H9 (cell line): ENCODE data around the gene GRK3. TPM values are rescaled to one million over a fixed set of nuclear protein-coding genes. Genes with fewer than 3 reads are reported as not detected.

Experiments used
- DNase-seq: peaks from one replicate; pipeline ENCODE4 v3.0.0-alpha.2; 2017
- H2AFZ ChIP-seq: one replicate; pipeline ENCODE4 v1.6.1; 2013; ENCODE audit warnings: mild to moderate bottlenecking, low read length, control low read depth, moderate library complexity
- H2AK5ac ChIP-seq: 2 replicates; pipeline ENCODE4 v1.6.1; 2013; ENCODE audit warnings: low read length, control low read depth, mixed read lengths; ENCODE audit not compliant: insufficient read length
- H2BK120ac ChIP-seq: one replicate; pipeline ENCODE4 v1.6.1; 2013; ENCODE audit warnings: low read depth, mild to moderate bottlenecking, low read length, control low read depth, inconsistent platforms; ENCODE audit not compliant: poor library complexity, severe bottlenecking
- H2BK12ac ChIP-seq: 2 replicates; pipeline ENCODE4 v1.6.1; 2013; ENCODE audit warnings: low read length, control low read depth, mixed read lengths, low read depth; ENCODE audit not compliant: insufficient read length
- H2BK15ac ChIP-seq: 2 replicates; pipeline ENCODE4 v1.6.1; 2013; ENCODE audit warnings: low read depth, low read length, control low read depth
- H2BK20ac ChIP-seq: one replicate; pipeline ENCODE4 v1.6.1; 2013; ENCODE audit warnings: low read depth, mild to moderate bottlenecking, low read length, control low read depth, inconsistent platforms; ENCODE audit not compliant: poor library complexity, severe bottlenecking
- H2BK5ac ChIP-seq: 2 replicates; pipeline ENCODE4 v1.6.1; 2013; ENCODE audit warnings: low read length, control low read depth, mixed read lengths; ENCODE audit not compliant: insufficient read length
- H3K14ac ChIP-seq: 2 replicates; pipeline ENCODE4 v1.6.1; 2013; ENCODE audit warnings: low read length, control low read depth; ENCODE audit not compliant: insufficient read depth
- H3K18ac ChIP-seq: 2 replicates; pipeline ENCODE4 v1.6.1; 2013; ENCODE audit warnings: low read depth, mild to moderate bottlenecking, mixed read lengths, low read length, control low read depth; ENCODE audit not compliant: insufficient read length
- H3K23ac ChIP-seq: 2 replicates; pipeline ENCODE4 v1.6.1; 2013; ENCODE audit warnings: low read length, control low read depth, mixed read lengths, low read depth; ENCODE audit not compliant: insufficient read length
- H3K23me2 ChIP-seq: 2 replicates; pipeline ENCODE4 v1.6.1; 2013; ENCODE audit warnings: low read depth, mild to moderate bottlenecking, mixed read lengths, low read length, control low read depth; ENCODE audit not compliant: insufficient read length, poor library complexity, severe bottlenecking
- H3K27ac ChIP-seq: 2 replicates; pipeline ENCODE4 v1.5.1; 2013; ENCODE audit warnings: low read length, control low read depth, mixed read lengths, low read depth; ENCODE audit not compliant: insufficient read length
- H3K27me3 ChIP-seq: 2 replicates; pipeline ENCODE4 v1.6.1; 2013; ENCODE audit warnings: low read length, control low read depth, inconsistent platforms; ENCODE audit not compliant: insufficient read depth
- H3K4ac ChIP-seq: 2 replicates; pipeline ENCODE4 v1.6.1; 2013; ENCODE audit warnings: low read depth, mild to moderate bottlenecking, control low read depth, inconsistent platforms, low read length, moderate library complexity
- H3K4me1 ChIP-seq: 2 replicates; pipeline ENCODE4 v1.6.1; 2013; ENCODE audit warnings: low read length, control low read depth, inconsistent platforms; ENCODE audit not compliant: insufficient read depth
- H3K4me2 ChIP-seq: 2 replicates; pipeline ENCODE4 v1.6.1; 2013; ENCODE audit warnings: low read length, control low read depth, mixed read lengths; ENCODE audit not compliant: insufficient read length, insufficient read depth
- H3K56ac ChIP-seq: 2 replicates; pipeline ENCODE4 v1.6.1; 2013; ENCODE audit warnings: low read depth, mild to moderate bottlenecking, mixed read lengths, low read length, control low read depth; ENCODE audit not compliant: insufficient read length
- H3K79me1 ChIP-seq: 2 replicates; pipeline ENCODE4 v1.6.1; 2013; ENCODE audit warnings: low read depth, mild to moderate bottlenecking, moderate library complexity, low read length, control low read depth, inconsistent platforms; ENCODE audit not compliant: insufficient read depth, poor library complexity, severe bottlenecking
- H3K79me2 ChIP-seq: 2 replicates; pipeline ENCODE4 v1.6.1; 2013; ENCODE audit warnings: low read length, control low read depth, inconsistent platforms; ENCODE audit not compliant: insufficient read depth
- H3K9ac ChIP-seq: 2 replicates; pipeline ENCODE4 v1.6.1; 2013; ENCODE audit warnings: low read length, control low read depth, mixed read lengths; ENCODE audit not compliant: insufficient read length; ENCODE audit errors: extremely low read depth
- H3K9me3 ChIP-seq: one replicate; pipeline ENCODE4 v1.6.1; 2013; ENCODE audit warnings: low read depth, low read length, inconsistent platforms; ENCODE audit not compliant: control insufficient read depth
- H3T11ph ChIP-seq: one replicate; pipeline ENCODE4 v1.6.1; 2013; ENCODE audit warnings: mild to moderate bottlenecking, low read length, control low read depth, inconsistent platforms
- H4K20me1 ChIP-seq: one replicate; pipeline ENCODE4 v1.6.1; 2013; ENCODE audit not compliant: control insufficient read depth, insufficient read length, insufficient read depth
- H4K5ac ChIP-seq: 2 replicates; pipeline ENCODE4 v1.6.1; 2013; ENCODE audit warnings: low read depth, mild to moderate bottlenecking, mixed read lengths, low read length, control low read depth; ENCODE audit not compliant: insufficient read length
- H4K8ac ChIP-seq: replicated peaks from 2 replicates; pipeline ENCODE4 v1.6.1; 2013; ENCODE audit warnings: low read length, control low read depth, mixed read lengths, low read depth; ENCODE audit not compliant: insufficient read length
- H4K91ac ChIP-seq: 2 replicates; pipeline ENCODE4 v1.6.1; 2013; ENCODE audit warnings: low read depth, mild to moderate bottlenecking, moderate library complexity, mixed read lengths, low read length, control low read depth; ENCODE audit not compliant: insufficient read length
- H3K27ac Mint-ChIP-seq, 3 experiments: 2 replicates in 2 of 3; 3 replicates in 1 of 3; pipeline ENCODE4 v1.8.0; 2020 to 2021; ENCODE audit warnings: mixed read lengths in 3 of 3, mild to moderate bottlenecking in 1 of 3, moderate library complexity in 1 of 3
- H3K27me3 Mint-ChIP-seq: 2 replicates; pipeline ENCODE4 v1.8.0; 2021; ENCODE audit warnings: low read depth, mild to moderate bottlenecking, moderate library complexity, mixed read lengths
- H3K36me3 Mint-ChIP-seq, 3 experiments: 2 replicates in 2 of 3; 3 replicates in 1 of 3; pipeline ENCODE4 v1.8.0; 2020 to 2021; ENCODE audit warnings: low read depth in 3 of 3, mixed read lengths in 3 of 3; ENCODE audit not compliant: insufficient read depth in 1 of 3
- H3K4me1 Mint-ChIP-seq, 2 experiments: 2 replicates each; pipeline ENCODE4 v1.8.0; 2020; ENCODE audit warnings: mixed read lengths in 2 of 2
- H3K4me3 Mint-ChIP-seq, 2 experiments: 2 replicates in 1 of 2; 3 replicates in 1 of 2; pipeline ENCODE4 v1.8.0; 2020 to 2021; ENCODE audit warnings: mild to moderate bottlenecking in 2 of 2, mixed read lengths in 2 of 2, moderate library complexity in 1 of 2
- H3K9me3 Mint-ChIP-seq, 2 experiments: 2 replicates in 1 of 2; 3 replicates in 1 of 2; pipeline ENCODE4 v1.8.0; 2020; ENCODE audit warnings: mild to moderate bottlenecking in 2 of 2, mixed read lengths in 2 of 2, moderate library complexity in 1 of 2
- WGBS: extraction: QIAGEN DNeasy Blood & Tissue Kit; methylation state at CpG from one replicate; pipeline ENCODE4 v1.1.7; 2013; ENCODE audit warnings: missing lambda C conversion rate, low lambda C conversion rate, mixed read lengths; ENCODE audit not compliant: insufficient read length; ENCODE audit errors: extremely low coverage; 5-methylcytosine and 5-hydroxymethylcytosine counted together
- total RNA-seq: library from RNA; stranded (reverse); gene quantifications from 2 replicates; pipeline ENCODE4 v1.2.1, GENCODE V29; 2021
- TF ChIP-seq, protein P1 (sequence below): fragments of 200-600 bp; sonication (generic); conservative IDR thresholded peaks from 3 replicates; pipeline ENCODE4 v1.8.0; 2021; ENCODE audit warnings: antibody characterized with exemption, mild to moderate bottlenecking

Gene GRK3
- total RNA-seq, 1 experiment from 2014 or later, result 23.9 TPM

DNA sequence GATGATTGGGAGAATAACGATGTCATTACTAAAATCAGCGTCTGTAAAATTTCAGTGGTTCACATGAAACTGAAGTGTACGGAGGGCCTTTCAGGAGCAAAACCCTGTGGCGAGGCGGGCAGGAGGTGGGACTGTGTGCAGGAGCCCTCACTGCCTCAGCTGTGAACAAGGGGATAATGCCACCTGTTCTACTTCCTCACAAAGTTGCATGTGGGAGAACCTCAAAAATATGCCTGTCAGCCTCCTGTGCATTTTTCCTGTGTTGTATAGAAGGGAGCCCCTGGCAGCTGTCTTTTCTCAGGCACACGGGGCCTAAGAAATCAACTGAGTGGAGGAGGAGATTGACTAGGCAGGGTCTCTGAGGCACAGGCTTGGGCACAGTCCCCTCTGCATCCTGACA, 134.5 kb downstream of the GRK3 start:
- TF ChIP-seq, protein P1, sequence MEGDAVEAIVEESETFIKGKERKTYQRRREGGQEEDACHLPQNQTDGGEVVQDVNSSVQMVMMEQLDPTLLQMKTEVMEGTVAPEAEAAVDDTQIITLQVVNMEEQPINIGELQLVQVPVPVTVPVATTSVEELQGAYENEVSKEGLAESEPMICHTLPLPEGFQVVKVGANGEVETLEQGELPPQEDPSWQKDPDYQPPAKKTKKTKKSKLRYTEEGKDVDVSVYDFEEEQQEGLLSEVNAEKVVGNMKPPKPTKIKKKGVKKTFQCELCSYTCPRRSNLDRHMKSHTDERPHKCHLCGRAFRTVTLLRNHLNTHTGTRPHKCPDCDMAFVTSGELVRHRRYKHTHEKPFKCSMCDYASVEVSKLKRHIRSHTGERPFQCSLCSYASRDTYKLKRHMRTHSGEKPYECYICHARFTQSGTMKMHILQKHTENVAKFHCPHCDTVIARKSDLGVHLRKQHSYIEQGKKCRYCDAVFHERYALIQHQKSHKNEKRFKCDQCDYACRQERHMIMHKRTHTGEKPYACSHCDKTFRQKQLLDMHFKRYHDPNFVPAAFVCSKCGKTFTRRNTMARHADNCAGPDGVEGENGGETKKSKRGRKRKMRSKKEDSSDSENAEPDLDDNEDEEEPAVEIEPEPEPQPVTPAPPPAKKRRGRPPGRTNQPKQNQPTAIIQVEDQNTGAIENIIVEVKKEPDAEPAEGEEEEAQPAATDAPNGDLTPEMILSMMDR, result no peak
- Histone ChIP-seq H4K5ac (no peak overlapping the region), H2BK15ac (no peak overlapping the region), H2BK12ac (no peak overlapping the region), H3K79me2 (no peaks in the 10 kb centered on the region), H3K27ac (no peak overlapping the region), H2BK20ac (no peak overlapping the region), H4K8ac (no peak overlapping the region), H3K9ac (no peak overlapping the region), H3K27me3 (no peaks in the 10 kb centered on the region), H3K14ac (no peak overlapping the region; the same call in 1 of the 2 replicates), H3K56ac (no peak overlapping the region), H3K4me2 (no peak overlapping the region), H3T11ph (no peak overlapping the region), H2AFZ (no peak overlapping the region), H2BK120ac (no peak overlapping the region), H2AK5ac (no peak overlapping the region), H3K9me3 (no peaks in the 10 kb centered on the region), H3K4me1 (peaks cover 2% of the 10 kb centered on the region; the same call in 1 of the 2 replicates), H3K23me2 (no peaks in the 10 kb centered on the region), H3K79me1 (no peaks in the 10 kb centered on the region), H4K20me1 (no peaks in the 10 kb centered on the region), H3K18ac (no peak overlapping the region), H3K23ac (no peak overlapping the region), H2BK5ac (no peak overlapping the region), H4K91ac (no peak overlapping the region), H3K4ac (no peak overlapping the region)
- Mint-ChIP-seq H3K4me1 (peaks cover 6 to 11% of the 10 kb centered on the region in 2 experiments; a peak in 3 of 4 replicates), H3K27me3 (no peaks in the 10 kb centered on the region), H3K9me3 (no peaks in the 10 kb centered on the region), H3K4me3 (no peak overlapping the region), H3K36me3 (peaks cover 2 to 18% (median 15%) of the 10 kb centered on the region in 3 experiments; a peak in 6 of 7 replicates), H3K27ac (peak overlapping the region in 1 of 3 experiments; percentile 50; a peak in 1 of 7 replicates)
- no peak for DNase-seq
- WGBS, result 100% methylated on average over 1 of the region's 6 CpGs
